CD4-positive, CD25-positive, alpha-beta regulatory T cell (primary cell): ENCODE data around the gene FIZ1. TPM values are rescaled to one million over a fixed set of nuclear protein-coding genes. Genes with fewer than 3 reads are reported as not detected.

Experiments
- ATAC-seq, 2 donors: fragments of 150-1000 bp; cut with Tn5 transposase; one replicate each; pipeline ENCODE4 v1.10.0; 2021; ENCODE audit warnings: low read depth in 2 of 2, moderate number of reproducible peaks in 2 of 2, moderate library complexity in 1 of 2
- DNase-seq, 3 donors: peaks; one replicate each; pipeline versions ENCODE4 v3.0.0 to v3.0.0-alpha.2; 2012 to 2022; ENCODE audit warnings: mixed read lengths in 1 of 3
- H3K27ac ChIP-seq: one replicate; pipeline ENCODE4 v1.7.0; 2013; ENCODE audit warnings: mild to moderate bottlenecking, low read length; ENCODE audit not compliant: insufficient read depth, poor library complexity, severe bottlenecking
- H3K27me3 ChIP-seq: one replicate; pipeline ENCODE4 v1.7.0; 2013; ENCODE audit warnings: low read length; ENCODE audit not compliant: control insufficient read depth, insufficient read depth
- H3K36me3 ChIP-seq: one replicate; pipeline ENCODE4 v1.7.0; 2013; ENCODE audit warnings: mild to moderate bottlenecking, low read length, moderate library complexity; ENCODE audit not compliant: control insufficient read depth, insufficient read depth
- H3K4me1 ChIP-seq: 2 replicates; pipeline ENCODE4 v1.7.0; 2013; ENCODE audit warnings: mild to moderate bottlenecking, low read length; ENCODE audit not compliant: insufficient read depth, control insufficient read depth, poor library complexity, severe bottlenecking
- H3K4me3 ChIP-seq: one replicate; pipeline ENCODE4 v1.7.0; 2013; ENCODE audit warnings: low read depth, mild to moderate bottlenecking, low read length, moderate library complexity
- H3K9me3 ChIP-seq, 2 experiments: 1 replicate in 1 of 2; 2 replicates in 1 of 2; pipeline ENCODE4 v1.7.0; 2013; ENCODE audit warnings: low read length in 2 of 2, mild to moderate bottlenecking in 1 of 2, moderate library complexity in 1 of 2; ENCODE audit not compliant: control insufficient read depth in 2 of 2
- H3K27ac Mint-ChIP-seq, 3 donors: one replicate each; pipeline ENCODE4 v1.8.0; 2020 to 2022; ENCODE audit warnings: mild to moderate bottlenecking in 3 of 3, mixed read lengths in 3 of 3, moderate library complexity in 2 of 3
- H3K27me3 Mint-ChIP-seq: one replicate; pipeline ENCODE4 v1.8.0; 2022; ENCODE audit warnings: mild to moderate bottlenecking, mixed read lengths
- H3K36me3 Mint-ChIP-seq: one replicate; pipeline ENCODE4 v1.8.0; 2020; ENCODE audit warnings: mixed read lengths
- H3K4me1 Mint-ChIP-seq, 4 donors: one replicate each; pipeline ENCODE4 v1.8.0; 2020 to 2022; ENCODE audit warnings: mixed read lengths in 4 of 4, mild to moderate bottlenecking in 1 of 4
- H3K4me3 Mint-ChIP-seq, 4 donors: one replicate each; pipeline ENCODE4 v1.8.0; 2020 to 2022; ENCODE audit warnings: mild to moderate bottlenecking in 4 of 4, mixed read lengths in 4 of 4, moderate library complexity in 3 of 4
- H3K9me3 Mint-ChIP-seq, 7 donors: one replicate each; pipeline ENCODE4 v1.8.0; 2020 to 2022; ENCODE audit warnings: mixed read lengths in 7 of 7, mild to moderate bottlenecking in 3 of 7, moderate library complexity in 2 of 7
- polyA plus RNA-seq, 4 donors: library from polyadenylated mRNA; unstranded; fragments of 300-500 nt; fragmentation: Illumina TruSeq; gene quantifications; one replicate each; pipeline ENCODE4 v1.2.3, GENCODE V29; 2021
- total RNA-seq: library from RNA; stranded (reverse); gene quantifications from one replicate; pipeline ENCODE4 v1.2.3, GENCODE V29; 2022

Gene FIZ1
- total and polyA plus RNA-seq, 5 donors from 2014 or later, result 1.3 to 13.0 (median 1.6) TPM

DNA sequence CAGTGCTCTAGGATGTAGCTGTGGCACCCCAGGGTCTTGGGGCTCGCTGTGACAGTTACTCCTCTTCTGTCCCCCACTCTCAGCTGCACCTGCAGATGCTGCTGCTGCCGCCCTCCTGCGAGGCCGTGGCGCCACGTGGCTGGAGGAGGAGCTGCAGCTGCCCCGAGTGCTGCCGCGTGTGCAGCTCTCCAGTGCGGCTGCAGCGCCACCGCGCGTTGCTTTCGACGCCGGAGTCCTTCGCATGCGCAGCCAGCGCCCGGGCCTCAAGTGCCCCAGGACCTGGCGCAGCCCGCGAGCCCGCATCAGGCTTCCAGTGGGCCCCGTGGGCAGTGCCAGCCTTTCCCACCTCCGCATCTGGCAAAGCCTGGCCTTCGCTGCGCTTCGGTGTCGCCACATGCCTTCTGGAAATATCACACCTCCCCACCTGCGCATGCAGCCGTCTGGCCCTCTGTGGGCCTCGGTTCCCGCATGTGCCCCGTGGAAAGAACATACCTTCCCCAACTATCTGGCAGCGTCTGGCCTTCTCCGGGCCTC, 40.8 kb upstream of the FIZ1 start:
- Mint-ChIP-seq H3K4me1 (peaks cover 4 to 77% (median 52%) of the 10 kb centered on the region in 4 donors), H3K27ac (peak overlapping the region in 2 of 3 donors; percentile 79 to 89), H3K36me3 (peaks cover 24% of the 10 kb centered on the region), H3K27me3 (peaks cover 13% of the 10 kb centered on the region), H3K9me3 (peaks cover 0 to 2% (median 0%) of the 10 kb centered on the region in 7 donors), H3K4me3 (peak overlapping the region; percentile 66 to 96 (median 83))
- Histone ChIP-seq H3K27ac (peak overlapping the region; percentile 80), H3K27me3 (no peaks in the 10 kb centered on the region), H3K4me3 (no peak overlapping the region), H3K9me3 (no peaks in the 10 kb centered on the region), H3K36me3 (peaks cover 4% of the 10 kb centered on the region), H3K4me1 (peaks cover 85% of the 10 kb centered on the region)
- DNase-seq (peak; percentile 63 to 89 (median 75)), ATAC-seq (peak; percentile 46)

DNA sequence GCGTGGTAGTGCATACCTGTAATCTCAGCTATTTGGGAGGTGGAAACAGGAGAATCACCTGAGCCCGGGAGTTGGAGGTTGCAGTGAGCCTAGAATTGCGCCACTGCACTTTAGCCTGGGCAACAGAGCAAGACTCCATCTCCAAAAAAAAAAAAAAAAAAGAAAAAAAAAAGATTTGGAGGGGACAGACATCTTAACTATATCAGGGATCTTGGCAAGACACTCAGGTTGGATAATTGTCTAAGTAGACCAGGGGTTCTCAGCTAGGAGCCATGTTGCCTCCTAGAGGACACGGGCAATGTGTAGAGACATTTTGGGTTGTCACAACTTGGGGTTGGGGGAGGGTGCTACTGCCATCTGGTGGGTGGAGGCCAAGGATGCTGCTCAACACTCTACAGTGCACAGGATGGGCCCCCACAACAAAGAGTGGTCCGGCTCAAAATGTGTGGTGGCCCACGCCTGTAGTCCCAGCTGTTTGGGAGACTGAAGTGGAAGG, 39.6 kb upstream of the FIZ1 start:
- H3K4me3 ChIP-seq, result no peak overlapping the region
- H3K4me3 Mint-ChIP-seq, result peak overlapping the region; percentile 66 to 96 (median 72)
- ATAC-seq, result peak in 1 of 2 donors; percentile 8
- H3K27me3 ChIP-seq, result no peaks in the 10 kb centered on the region
- peaks cover 0 to 2% (median 0%) of the 10 kb centered on the region in 7 donors for H3K9me3 Mint-ChIP-seq
- peak overlapping the region; percentile 1 to 92 (median 59) for H3K27ac Mint-ChIP-seq
- H3K27me3 Mint-ChIP-seq, result peaks cover 17% of the 10 kb centered on the region
- no peaks in the 10 kb centered on the region for H3K36me3 ChIP-seq
- DNase-seq, result peak; percentile 38 to 78 (median 59)
- H3K4me1 Mint-ChIP-seq, result peaks cover 4 to 75% (median 53%) of the 10 kb centered on the region in 4 donors
- H3K27ac ChIP-seq, result peak overlapping the region; percentile 29
- no peaks in the 10 kb centered on the region for H3K9me3 ChIP-seq
- H3K4me1 ChIP-seq, result peaks cover 79% of the 10 kb centered on the region
- H3K36me3 Mint-ChIP-seq, result peaks cover 28% of the 10 kb centered on the region

DNA sequence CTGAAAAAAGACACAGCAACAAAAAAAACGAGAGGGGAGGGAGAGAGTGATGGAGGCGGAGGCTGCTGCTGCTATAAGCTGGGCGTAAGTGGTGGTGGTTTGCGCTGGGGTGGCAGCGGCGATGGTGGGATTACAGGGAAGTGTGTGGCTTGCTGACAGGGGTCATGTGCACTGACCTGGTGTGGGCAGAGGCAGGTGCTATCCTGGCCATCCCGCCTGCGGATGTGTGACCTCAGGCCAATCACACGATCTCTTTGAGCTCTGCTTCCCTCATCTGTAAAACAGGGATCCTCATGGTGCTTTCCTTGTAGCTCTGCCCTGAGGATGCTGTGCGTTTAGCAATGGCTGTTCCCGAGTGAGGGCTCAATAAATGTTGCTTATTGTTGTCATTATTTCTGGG, 38.2 kb upstream of the FIZ1 start:
- Histone ChIP-seq H3K4me3 (no peak overlapping the region), H3K27ac (no peak overlapping the region), H3K36me3 (no peaks in the 10 kb centered on the region), H3K4me1 (peaks cover 71% of the 10 kb centered on the region), H3K27me3 (no peaks in the 10 kb centered on the region), H3K9me3 (no peaks in the 10 kb centered on the region)
- DNase-seq (no peak), ATAC-seq (no peak)
- Mint-ChIP-seq H3K4me3 (peak overlapping the region; percentile 71 to 100 (median 92)), H3K27ac (peak overlapping the region; percentile 58 to 100 (median 100)), H3K27me3 (peaks cover 11% of the 10 kb centered on the region), H3K36me3 (peaks cover 28% of the 10 kb centered on the region), H3K4me1 (peaks cover 4 to 71% (median 45%) of the 10 kb centered on the region in 4 donors), H3K9me3 (peaks cover 0 to 2% (median 0%) of the 10 kb centered on the region in 7 donors)

DNA sequence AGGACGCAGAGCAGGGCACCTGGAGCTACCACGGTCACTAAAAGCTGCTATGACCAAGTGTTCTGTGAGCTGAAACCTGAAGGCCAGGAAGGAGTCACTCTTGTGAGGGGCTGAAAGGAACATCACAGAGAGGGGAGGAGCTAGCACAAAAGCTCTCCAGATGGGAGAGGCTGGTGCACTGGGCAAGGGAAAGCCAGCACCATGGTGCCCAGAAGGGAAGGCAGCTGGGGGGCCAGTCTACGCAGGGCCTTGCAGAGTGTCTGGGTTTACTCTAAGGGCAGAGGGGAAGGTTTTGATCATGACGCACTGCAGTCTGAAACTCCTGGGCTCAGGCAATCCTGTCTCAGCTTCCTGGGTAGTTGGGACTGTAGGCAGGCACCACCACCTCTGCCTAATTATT, 37.4 kb upstream of the FIZ1 start:
- H3K4me1 Mint-ChIP-seq, result peaks cover 11 to 73% (median 49%) of the 10 kb centered on the region in 4 donors
- H3K27me3 ChIP-seq, result no peaks in the 10 kb centered on the region
- H3K36me3 Mint-ChIP-seq, result peaks cover 28% of the 10 kb centered on the region
- H3K4me1 ChIP-seq, result peaks cover 70% of the 10 kb centered on the region
- no peaks in the 10 kb centered on the region for H3K36me3 ChIP-seq
- H3K9me3 ChIP-seq, result no peaks in the 10 kb centered on the region
- peak overlapping the region; percentile 96 to 100 (median 99) for H3K4me3 Mint-ChIP-seq
- H3K27ac ChIP-seq, result peak overlapping the region; percentile 100
- peaks cover 0 to 2% (median 0%) of the 10 kb centered on the region in 7 donors for H3K9me3 Mint-ChIP-seq
- DNase-seq, result no peak
- H3K27me3 Mint-ChIP-seq, result peaks cover 11% of the 10 kb centered on the region
- H3K27ac Mint-ChIP-seq, result peak overlapping the region in 2 of 3 donors; percentile 100
- ATAC-seq, result no peak
- peak overlapping the region; percentile 96 for H3K4me3 ChIP-seq

DNA sequence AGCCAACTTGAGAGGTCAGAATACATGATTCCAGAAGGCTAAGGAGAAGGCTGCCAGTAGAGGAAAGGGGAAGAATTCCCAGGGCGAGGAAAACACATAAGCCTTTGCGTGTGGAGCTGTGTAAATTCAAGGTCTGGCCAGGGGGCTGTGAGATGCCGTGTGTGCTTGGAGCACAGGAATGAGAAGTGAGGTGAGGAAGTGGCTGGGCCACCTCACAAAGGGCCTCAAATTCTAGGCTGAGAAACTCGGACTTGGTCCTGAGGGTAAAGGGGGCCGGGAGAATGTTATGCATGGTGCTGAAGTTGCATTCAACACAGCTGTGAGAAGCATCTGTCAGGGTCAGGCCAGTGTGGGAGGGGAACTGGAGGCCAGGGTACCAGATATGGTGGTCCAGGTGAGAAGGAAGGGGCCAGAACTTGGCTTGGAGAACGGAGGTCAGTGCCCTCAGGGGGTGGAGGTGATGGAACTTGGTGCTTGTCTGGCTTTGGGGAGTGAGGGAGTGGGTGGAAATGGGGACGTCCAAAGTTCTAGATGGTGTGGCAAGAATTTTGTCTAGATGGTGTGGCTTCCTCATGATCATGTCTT, 36.6 kb upstream of the FIZ1 start:
- H3K36me3 Mint-ChIP-seq, result peaks cover 28% of the 10 kb centered on the region
- peaks cover 14 to 71% (median 49%) of the 10 kb centered on the region in 4 donors for H3K4me1 Mint-ChIP-seq
- Histone ChIP-seq H3K9me3 (no peaks in the 10 kb centered on the region), H3K36me3 (no peaks in the 10 kb centered on the region), H3K27me3 (no peaks in the 10 kb centered on the region), H3K27ac (peak overlapping the region; percentile 100), H3K4me3 (peak overlapping the region; percentile 96), H3K4me1 (peaks cover 66% of the 10 kb centered on the region)
- ATAC-seq (no peak), DNase-seq (no peak)
- peaks cover 0 to 2% (median 0%) of the 10 kb centered on the region in 7 donors for H3K9me3 Mint-ChIP-seq
- H3K4me3 Mint-ChIP-seq, result peak overlapping the region; percentile 96 to 100 (median 99)
- peak overlapping the region; percentile 100 for H3K27ac Mint-ChIP-seq
- H3K27me3 Mint-ChIP-seq, result peaks cover 11% of the 10 kb centered on the region

DNA sequence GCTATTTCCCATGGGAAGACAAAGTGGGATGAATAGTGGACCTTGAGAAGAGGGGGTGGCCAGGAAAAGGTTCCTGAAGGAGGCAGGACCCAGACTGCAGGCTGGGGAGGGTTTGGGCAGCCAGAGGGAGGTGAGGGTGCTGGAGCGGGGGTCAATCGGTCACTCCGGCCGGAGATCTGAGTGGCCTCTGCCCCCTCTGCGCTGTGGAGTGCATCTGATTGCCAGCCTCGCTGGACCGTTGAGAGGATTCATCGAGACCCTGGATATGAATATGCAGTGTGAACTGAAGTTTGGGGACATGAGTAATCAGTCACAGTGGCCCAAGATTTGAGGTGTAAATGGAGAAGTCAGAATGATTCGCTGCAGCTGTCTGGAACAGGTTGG, 36.0 kb upstream of the FIZ1 start:
- peak overlapping the region; percentile 100 for H3K27ac ChIP-seq
- no peak for ATAC-seq
- Mint-ChIP-seq H3K27ac (peak overlapping the region; percentile 100), H3K36me3 (peaks cover 28% of the 10 kb centered on the region), H3K4me3 (peak overlapping the region; percentile 96 to 100 (median 99)), H3K4me1 (peaks cover 14 to 68% (median 47%) of the 10 kb centered on the region in 4 donors), H3K27me3 (peaks cover 11% of the 10 kb centered on the region), H3K9me3 (peaks cover 0 to 2% (median 0%) of the 10 kb centered on the region in 7 donors)
- no peaks in the 10 kb centered on the region for H3K9me3 ChIP-seq
- H3K36me3 ChIP-seq, result no peaks in the 10 kb centered on the region
- peak overlapping the region; percentile 96 for H3K4me3 ChIP-seq
- H3K27me3 ChIP-seq, result no peaks in the 10 kb centered on the region
- peaks cover 61% of the 10 kb centered on the region for H3K4me1 ChIP-seq
- DNase-seq, result no peak

DNA sequence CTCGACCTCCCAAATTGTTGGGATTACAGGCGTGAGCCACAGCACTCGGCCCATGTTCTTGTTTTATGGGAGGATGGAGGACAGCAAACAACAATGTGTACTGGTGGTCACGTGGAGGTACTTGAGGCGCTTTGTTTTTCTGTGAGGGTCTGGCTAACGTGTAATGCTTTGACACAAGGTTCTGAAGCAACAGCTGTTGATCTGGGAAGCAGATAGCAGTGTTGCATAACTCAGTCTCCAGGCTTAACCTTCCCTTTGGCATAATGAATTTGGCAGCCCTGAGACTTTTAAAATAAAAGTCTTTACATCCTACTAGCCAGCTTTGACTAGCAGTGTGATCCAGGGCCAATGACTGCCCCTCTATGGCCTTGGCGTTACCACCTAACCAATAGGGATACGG, 34.5 kb upstream of the FIZ1 start:
- Histone ChIP-seq H3K4me3 (no peak overlapping the region), H3K4me1 (peaks cover 47% of the 10 kb centered on the region), H3K36me3 (no peaks in the 10 kb centered on the region), H3K27me3 (no peaks in the 10 kb centered on the region), H3K27ac (peak overlapping the region; percentile 100), H3K9me3 (no peaks in the 10 kb centered on the region)
- H3K27ac Mint-ChIP-seq, result peak overlapping the region in 2 of 3 donors; percentile 26 to 100
- H3K36me3 Mint-ChIP-seq, result peaks cover 24% of the 10 kb centered on the region
- H3K27me3 Mint-ChIP-seq, result peaks cover 11% of the 10 kb centered on the region
- H3K4me3 Mint-ChIP-seq, result peak overlapping the region in 3 of 4 donors; percentile 81 to 98 (median 96)
- ATAC-seq (no peak), DNase-seq (no peak)
- peaks cover 14 to 56% (median 41%) of the 10 kb centered on the region in 4 donors for H3K4me1 Mint-ChIP-seq
- H3K9me3 Mint-ChIP-seq, result no peaks in the 10 kb centered on the region
